HG03066 (cell line): ENCODE results near the gene PGPEP1.
"Not testable (repeated sequence)": the region's sequence is repeated elsewhere in the genome, so short reads cannot be mapped to it uniquely, and the experiment has no call there.

Source experiments
- ATAC-seq: cut with Tn5 transposase; IDR thresholded peaks from one replicate; pipeline ENCODE4 v1.9.1; 2021; ENCODE audit warnings: low read depth; ENCODE audit not compliant: unreplicated experiment

The PGPEP1 gene

DNA sequence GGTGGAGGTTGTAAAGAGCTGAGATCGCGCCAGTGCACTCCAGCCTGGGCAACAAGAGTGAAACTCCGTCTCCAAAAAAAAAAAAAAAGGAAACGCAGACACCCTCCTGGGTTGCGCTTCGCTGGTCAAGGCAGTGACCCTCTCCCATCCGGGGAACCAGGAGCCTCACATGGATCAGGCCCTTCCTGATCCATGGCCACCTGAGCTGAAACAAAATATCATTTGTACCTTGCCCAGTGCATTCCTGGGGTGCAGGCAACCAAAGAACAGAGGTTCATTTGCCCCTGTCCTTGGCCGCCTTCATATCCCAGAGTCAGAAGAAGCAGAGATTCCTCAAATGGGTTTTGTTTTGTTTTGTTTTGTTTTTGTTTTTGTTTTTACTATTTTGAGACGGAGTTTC is 9.5 kb upstream of the PGPEP1 start:
- ATAC-seq: no peak

DNA sequence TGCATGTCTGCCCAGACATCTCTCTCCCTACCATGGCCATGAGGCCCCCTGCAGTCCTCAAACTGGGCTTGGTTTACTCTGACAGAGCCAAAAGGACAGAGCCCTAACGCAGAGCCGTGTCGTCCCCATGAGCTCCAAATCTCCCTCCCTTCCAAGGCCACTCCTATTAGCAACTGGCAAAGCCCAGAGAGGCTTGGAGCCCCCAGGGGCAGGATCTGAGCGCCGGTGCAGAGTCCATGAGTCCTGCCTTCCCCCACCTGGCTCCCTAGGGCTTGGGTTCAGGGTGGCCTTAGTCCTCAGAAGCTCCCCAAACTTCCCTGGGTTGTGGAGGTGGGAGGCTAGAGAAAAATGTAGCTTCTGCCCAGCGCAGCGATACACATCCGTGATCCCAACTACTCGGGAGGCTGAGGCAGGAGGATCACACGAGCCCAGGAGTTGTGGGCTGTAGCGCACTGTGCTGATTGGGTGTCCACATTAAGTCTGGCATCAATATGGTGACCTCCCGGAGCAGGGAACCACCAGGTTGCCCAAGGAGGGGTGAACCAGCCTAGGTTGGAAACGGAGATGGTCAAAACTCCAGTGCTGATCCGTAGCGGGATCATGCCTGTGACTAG is 7.4 kb upstream of the PGPEP1 start:
- no peak for ATAC-seq

GRCh38 chr19:18333680-18334079 is 6.7 kb upstream of the PGPEP1 start:
- no peak for ATAC-seq

- no peak for ATAC-seq
These were observed 4.3 kb upstream of the PGPEP1 start for GRCh38 chr19:18336121-18336520.

GRCh38 chr19:18338541-18338940 is 1.9 kb upstream of the PGPEP1 start:
- ATAC-seq: no peak

GRCh38 chr19:18339723-18340122 is 675 bp upstream of the PGPEP1 start:
- no peak for ATAC-seq

DNA sequence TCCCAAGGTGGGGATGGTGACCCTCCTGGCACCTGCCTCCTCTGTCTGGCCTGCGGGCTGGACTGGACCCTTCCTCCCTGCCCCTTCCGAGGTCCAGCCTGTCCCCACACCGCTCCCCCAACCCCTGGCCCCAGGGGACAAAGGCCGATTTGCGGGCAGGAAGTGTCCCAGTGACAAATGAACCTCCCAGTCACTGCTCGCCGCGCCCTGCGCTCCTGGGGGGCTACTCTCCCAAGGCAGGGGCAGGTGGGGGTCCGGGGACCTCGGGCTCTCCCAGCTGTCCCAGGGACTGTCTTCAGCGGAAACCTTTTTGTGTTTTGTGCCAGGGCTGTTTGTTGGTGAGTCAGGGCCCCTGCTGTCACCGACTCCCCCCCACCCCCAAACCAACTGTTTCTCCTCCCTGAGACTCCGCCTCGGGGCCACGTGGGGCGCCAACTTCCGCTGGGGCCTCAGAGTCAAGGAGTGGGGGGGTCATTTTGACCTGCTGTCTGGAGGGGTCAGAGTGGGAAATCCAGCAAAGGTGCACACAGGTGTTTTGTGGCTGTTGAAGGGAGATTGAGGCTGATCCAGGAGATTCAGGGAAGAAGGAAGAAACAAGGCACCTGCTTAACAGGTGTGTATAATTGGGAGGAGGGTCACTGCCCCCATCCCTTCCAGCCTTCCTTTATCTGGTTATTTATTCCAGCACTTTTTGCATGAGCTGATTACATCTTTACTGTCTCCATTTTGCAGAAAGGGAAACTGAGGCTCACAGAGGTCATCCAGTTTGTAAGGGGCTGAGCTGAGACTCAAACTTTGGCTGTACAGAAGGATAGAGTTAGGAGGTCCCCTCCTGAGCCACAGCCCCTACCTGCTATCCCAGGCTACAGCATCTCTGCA is 831 bp downstream of the PGPEP1 start:
- no peak for ATAC-seq

- ATAC-seq: no peak
These were observed 1.8 kb downstream of the PGPEP1 start for GRCh38 chr19:18342090-18342632.

GRCh38 chr19:18344582-18344950 is 4.2 kb downstream of the PGPEP1 start:
- no peak for ATAC-seq

- ATAC-seq: no peak
These were observed 4.9 kb downstream of the PGPEP1 start for GRCh38 chr19:18345296-18345695.

DNA sequence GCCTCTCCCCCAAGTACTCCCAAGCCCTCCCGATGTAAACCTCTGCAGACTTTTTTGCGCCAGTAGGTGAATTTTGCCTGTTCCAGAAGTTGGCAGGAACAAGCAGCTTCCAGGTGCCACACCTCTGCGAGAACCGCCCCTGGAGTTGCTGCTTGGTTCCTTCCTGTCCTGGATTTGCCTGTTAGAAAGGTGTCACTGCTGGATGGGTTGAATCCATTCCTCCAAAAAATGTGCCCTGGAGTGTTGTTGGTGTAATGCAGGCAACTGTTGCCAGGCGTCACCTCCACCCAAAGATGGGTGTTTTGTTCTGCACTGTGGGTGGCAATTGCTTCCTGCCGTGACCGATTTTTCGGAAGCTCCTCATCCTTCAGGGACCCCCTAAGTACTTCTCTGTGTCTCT is 5.7 kb downstream of the PGPEP1 start:
- no peak for ATAC-seq

DNA sequence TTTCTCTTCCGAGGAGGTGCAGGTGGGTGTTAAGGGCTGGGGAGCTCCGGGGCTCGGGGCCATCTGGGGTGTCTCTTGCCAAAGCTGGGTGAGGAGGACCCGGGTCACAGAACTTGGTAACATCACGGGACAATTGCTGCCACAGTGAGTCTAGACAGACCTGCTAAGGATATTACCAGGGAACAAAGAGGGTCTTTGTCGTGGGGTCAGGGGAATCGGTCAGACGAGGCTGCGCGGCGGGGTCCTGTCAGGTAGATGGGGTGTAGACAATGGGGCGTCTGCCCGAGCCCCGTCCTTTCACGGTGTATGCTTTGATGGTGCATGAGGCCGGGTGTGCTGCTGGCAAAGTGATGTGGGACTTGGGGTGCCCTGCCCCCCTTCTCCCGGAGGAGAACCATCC is 7.8 kb downstream of the PGPEP1 start:
- ATAC-seq: no peak

DNA sequence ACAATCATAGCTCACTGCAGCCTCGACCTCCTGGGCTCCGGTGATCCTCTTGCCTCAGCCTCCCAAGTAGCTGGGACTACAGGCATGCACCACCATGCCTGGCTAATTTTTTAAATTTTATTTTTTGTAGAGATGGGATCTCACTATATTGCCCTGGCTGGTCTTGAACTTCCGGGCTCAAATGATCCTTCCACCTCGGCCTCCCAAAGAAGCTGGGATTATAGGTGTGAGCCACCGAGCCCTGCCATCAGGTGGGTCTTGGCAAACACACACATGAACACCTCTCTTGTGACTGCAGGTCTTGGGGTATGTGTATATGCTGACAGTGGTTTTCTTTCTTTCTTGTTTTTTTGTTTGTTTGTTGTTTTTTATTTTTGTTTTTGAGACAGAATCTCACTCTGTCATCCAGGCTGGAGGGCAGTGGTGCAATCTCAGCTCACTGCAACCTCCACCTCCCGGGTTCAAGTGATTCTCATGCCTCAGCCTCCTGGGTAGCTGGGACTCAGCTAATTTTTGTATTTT is 8.5 kb downstream of the PGPEP1 start:
- ATAC-seq: not testable (repeated sequence)

DNA sequence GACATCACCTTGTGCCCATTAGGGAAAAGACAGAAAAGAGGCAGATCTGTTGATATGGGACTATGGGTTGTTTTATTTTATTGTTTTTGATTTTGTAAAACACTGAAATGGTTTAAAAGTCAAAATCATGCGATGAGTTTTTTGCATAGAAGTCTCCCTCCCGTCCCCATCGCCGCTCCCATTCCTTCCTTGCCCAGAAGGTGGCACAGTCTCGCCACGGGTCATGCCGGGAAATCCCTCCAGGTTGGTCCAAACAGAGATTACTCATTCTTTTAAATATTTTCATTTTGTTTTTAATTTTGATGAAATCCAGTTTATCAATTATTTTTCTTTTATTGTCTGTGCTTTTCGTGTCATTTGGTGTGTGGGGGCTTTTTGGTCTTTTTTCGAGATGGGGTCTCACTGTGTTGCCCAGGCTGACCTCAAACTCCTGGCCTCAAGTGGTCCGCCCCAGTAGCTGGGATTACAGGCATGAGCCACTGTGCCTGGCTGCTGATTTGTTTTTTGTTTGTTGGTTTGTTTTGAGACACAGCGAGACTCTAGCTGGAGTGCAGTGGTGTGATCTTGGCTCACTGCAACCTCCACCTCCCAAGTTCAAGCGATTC is 9.2 kb downstream of the PGPEP1 start:
- no peak for ATAC-seq

DNA sequence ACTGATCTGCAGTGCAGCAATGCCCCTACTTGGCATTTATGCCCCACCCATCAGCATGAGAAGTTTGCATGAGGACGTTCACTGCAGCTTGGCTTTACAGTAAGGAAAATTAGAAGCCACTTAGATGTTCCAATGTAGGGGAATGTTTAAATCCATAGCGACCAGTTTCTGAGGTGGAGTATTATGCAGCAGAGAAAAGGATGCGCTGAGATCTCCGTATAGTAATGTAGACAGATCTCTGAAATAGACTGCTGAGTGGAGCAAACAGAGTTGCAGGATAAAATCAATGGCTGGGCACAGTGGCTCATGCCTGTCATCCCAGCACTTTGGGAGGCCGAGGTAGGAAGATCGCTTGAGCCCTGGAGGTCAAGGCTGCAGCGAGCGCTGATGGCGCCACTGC is 10.1 kb downstream of the PGPEP1 start:
- no peak for ATAC-seq

DNA sequence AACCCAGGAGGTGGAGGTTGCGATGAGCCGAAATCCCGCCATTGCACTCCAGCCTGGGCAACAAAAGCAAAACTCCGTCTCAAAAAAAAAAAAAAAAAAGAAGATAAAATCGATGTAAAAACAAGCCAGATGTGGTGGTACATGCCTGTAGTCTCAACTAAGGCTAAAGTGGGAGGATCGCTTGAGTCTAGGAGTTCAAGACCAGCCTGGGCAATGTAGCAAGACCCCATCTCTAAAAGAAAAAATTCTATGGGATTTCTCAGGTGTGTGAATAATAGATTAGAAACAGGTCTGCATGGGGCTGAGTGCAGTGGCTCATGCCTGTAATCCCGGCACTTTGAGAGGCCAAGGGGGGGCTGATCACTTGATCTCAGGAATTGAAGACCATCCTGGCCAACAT is 11.1 kb downstream of the PGPEP1 start:
- no peak for ATAC-seq

DNA sequence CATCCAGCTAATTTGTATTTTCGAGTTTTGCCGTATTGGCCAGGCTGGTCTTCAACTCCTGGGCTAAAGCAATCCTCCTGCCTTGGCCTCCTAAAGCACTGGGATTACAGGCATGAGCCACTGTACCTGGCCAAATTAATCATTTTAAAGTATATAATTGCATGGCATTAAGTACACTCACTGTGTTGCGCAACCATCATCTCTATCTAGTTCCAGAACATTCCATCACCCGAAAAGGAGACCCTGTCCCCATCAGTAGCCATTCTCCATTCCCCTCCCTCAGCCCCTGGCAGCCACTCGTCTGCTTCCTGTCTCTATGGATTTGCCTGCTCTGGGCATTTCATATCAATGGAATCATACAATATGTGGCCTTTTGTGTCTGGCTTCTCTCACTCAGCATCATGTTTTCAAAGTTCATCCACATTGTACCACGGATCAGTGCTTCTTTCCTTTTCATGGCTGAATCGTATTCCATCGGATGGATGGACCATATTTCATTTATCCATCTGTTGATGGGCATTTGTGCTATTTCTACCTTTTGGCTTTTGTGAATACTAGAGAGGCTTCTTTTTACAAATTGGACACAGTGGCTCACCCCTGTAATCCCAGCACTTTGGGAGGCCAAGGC is 13.1 kb downstream of the PGPEP1 start:
- ATAC-seq: no peak

- not testable (repeated sequence) for ATAC-seq
These were observed 14.3 kb downstream of the PGPEP1 start for GRCh38 chr19:18354743-18355142.

- no peak for ATAC-seq
These were observed 16.6 kb downstream of the PGPEP1 start for GRCh38 chr19:18357041-18357440.

GRCh38 chr19:18361646-18362045 is 21.2 kb downstream of the PGPEP1 start:
- no peak for ATAC-seq
